Measurements from ENCODE around the gene SSBP3.

GRCh38 chr1:54240741-54241335 is 165.4 kb downstream of the SSBP3 start:
- TF ChIP-seq, protein P1, sequence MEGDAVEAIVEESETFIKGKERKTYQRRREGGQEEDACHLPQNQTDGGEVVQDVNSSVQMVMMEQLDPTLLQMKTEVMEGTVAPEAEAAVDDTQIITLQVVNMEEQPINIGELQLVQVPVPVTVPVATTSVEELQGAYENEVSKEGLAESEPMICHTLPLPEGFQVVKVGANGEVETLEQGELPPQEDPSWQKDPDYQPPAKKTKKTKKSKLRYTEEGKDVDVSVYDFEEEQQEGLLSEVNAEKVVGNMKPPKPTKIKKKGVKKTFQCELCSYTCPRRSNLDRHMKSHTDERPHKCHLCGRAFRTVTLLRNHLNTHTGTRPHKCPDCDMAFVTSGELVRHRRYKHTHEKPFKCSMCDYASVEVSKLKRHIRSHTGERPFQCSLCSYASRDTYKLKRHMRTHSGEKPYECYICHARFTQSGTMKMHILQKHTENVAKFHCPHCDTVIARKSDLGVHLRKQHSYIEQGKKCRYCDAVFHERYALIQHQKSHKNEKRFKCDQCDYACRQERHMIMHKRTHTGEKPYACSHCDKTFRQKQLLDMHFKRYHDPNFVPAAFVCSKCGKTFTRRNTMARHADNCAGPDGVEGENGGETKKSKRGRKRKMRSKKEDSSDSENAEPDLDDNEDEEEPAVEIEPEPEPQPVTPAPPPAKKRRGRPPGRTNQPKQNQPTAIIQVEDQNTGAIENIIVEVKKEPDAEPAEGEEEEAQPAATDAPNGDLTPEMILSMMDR (conservative IDR thresholded peaks at IDR 0.05; ENCODE audit: low read length), result no peak
- no peak for TF ChIP-seq EZH2phosphoT487 (IDR thresholded peaks at IDR 0.05; ENCODE audit: borderline replicate concordance, low read depth, low read length)
